Trophoblast cell (in vitro differentiated cells and primary cell): ENCODE data around the gene TMEM250.

Experiments
- DNase-seq, 2 donors: peaks; one replicate each; pipeline ENCODE4 v3.0.0-alpha.2; 2016
- H2AFZ ChIP-seq: 2 replicates; pipeline ENCODE4 v1.6.1; 2013; ENCODE audit warnings: low read length, moderate library complexity, mild to moderate bottlenecking; ENCODE audit not compliant: insufficient read depth, poor library complexity
- H2AK5ac ChIP-seq: 2 replicates; pipeline ENCODE4 v1.6.1; 2013; ENCODE audit warnings: mild to moderate bottlenecking, low read length
- H2BK120ac ChIP-seq: 2 replicates; pipeline ENCODE4 v1.6.1; 2013; ENCODE audit warnings: low read length, mild to moderate bottlenecking, moderate library complexity; ENCODE audit not compliant: insufficient read depth, poor library complexity
- H2BK12ac ChIP-seq: 2 replicates; pipeline ENCODE4 v1.6.1; 2013; ENCODE audit warnings: mild to moderate bottlenecking, low read length, moderate library complexity
- H2BK5ac ChIP-seq: 2 replicates; pipeline ENCODE4 v1.6.1; 2013; ENCODE audit warnings: low read length, low read depth, moderate library complexity, mild to moderate bottlenecking; ENCODE audit not compliant: poor library complexity
- H3K14ac ChIP-seq: 2 replicates; pipeline ENCODE4 v1.6.1; 2013; ENCODE audit warnings: mild to moderate bottlenecking, low read length
- H3K18ac ChIP-seq: 2 replicates; pipeline ENCODE4 v1.6.1; 2013; ENCODE audit warnings: mild to moderate bottlenecking, low read length
- H3K23ac ChIP-seq: 2 replicates; pipeline ENCODE4 v1.6.1; 2013; ENCODE audit warnings: low read length
- H3K27ac ChIP-seq: 2 replicates; pipeline ENCODE4 v1.5.1; 2013; ENCODE audit warnings: low read depth, mild to moderate bottlenecking, inconsistent platforms, low read length, moderate library complexity
- H3K27me3 ChIP-seq: 2 replicates; pipeline ENCODE4 v1.6.1; 2013; ENCODE audit warnings: inconsistent platforms, mild to moderate bottlenecking, low read length, moderate library complexity; ENCODE audit not compliant: insufficient read depth
- H3K36me3 ChIP-seq, 2 experiments: 1 replicate in 1 of 2; 2 replicates in 1 of 2; pipeline ENCODE4 v1.6.1; 2013; ENCODE audit warnings: low read length in 2 of 2, mild to moderate bottlenecking in 2 of 2, moderate library complexity in 1 of 2; ENCODE audit not compliant: insufficient read depth in 2 of 2, control insufficient read depth in 1 of 2
- H3K4ac ChIP-seq: 2 replicates; pipeline ENCODE4 v1.6.1; 2013; ENCODE audit warnings: low read depth, mild to moderate bottlenecking, low read length, moderate library complexity
- H3K4me1 ChIP-seq, 2 experiments: 1 replicate in 1 of 2; 2 replicates in 1 of 2; pipeline ENCODE4 v1.6.1; 2013; ENCODE audit warnings: low read length in 2 of 2, mild to moderate bottlenecking in 2 of 2, moderate library complexity in 1 of 2; ENCODE audit not compliant: insufficient read depth in 2 of 2, control insufficient read depth in 1 of 2
- H3K4me2 ChIP-seq: 2 replicates; pipeline ENCODE4 v1.6.1; 2013; ENCODE audit warnings: inconsistent platforms, mild to moderate bottlenecking, low read length, moderate library complexity
- H3K4me3 ChIP-seq: 2 replicates; pipeline ENCODE4 v1.5.1; 2013; ENCODE audit warnings: mild to moderate bottlenecking, low read depth, low read length, inconsistent platforms
- H3K79me1 ChIP-seq: one replicate; pipeline ENCODE4 v1.6.1; 2013; ENCODE audit warnings: low read length
- H3K79me2 ChIP-seq: 2 replicates; pipeline ENCODE4 v1.6.1; 2013; ENCODE audit warnings: low read length, mild to moderate bottlenecking; ENCODE audit not compliant: control insufficient read depth, insufficient read depth, poor library complexity
- H3K9ac ChIP-seq: 2 replicates; pipeline ENCODE4 v1.6.1; 2013; ENCODE audit warnings: mild to moderate bottlenecking, low read length
- H3K9me3 ChIP-seq: 2 replicates; pipeline ENCODE4 v1.6.1; 2013; ENCODE audit warnings: low read depth, mild to moderate bottlenecking, control low read depth, inconsistent platforms, low read length; ENCODE audit not compliant: insufficient read depth
- H4K12ac ChIP-seq: 2 replicates; pipeline ENCODE4 v1.6.1; 2013; ENCODE audit warnings: low read depth, mild to moderate bottlenecking, low read length, moderate library complexity
- H4K8ac ChIP-seq: 2 replicates; pipeline ENCODE4 v1.6.1; 2013; ENCODE audit warnings: low read depth, mild to moderate bottlenecking, low read length, moderate library complexity
- H4K91ac ChIP-seq: one replicate; pipeline ENCODE4 v1.6.1; 2013; ENCODE audit warnings: low read depth, mild to moderate bottlenecking, low read length, moderate library complexity
- WGBS: extraction: QIAGEN DNeasy Blood & Tissue Kit; methylation state at CpG from one replicate; pipeline ENCODE4 v1.1.7; 2013; ENCODE audit warnings: missing lambda C conversion rate; ENCODE audit not compliant: insufficient read length, insufficient coverage; ENCODE audit errors: extremely low coverage; 5-methylcytosine and 5-hydroxymethylcytosine counted together

TMEM250 gene

DNA sequence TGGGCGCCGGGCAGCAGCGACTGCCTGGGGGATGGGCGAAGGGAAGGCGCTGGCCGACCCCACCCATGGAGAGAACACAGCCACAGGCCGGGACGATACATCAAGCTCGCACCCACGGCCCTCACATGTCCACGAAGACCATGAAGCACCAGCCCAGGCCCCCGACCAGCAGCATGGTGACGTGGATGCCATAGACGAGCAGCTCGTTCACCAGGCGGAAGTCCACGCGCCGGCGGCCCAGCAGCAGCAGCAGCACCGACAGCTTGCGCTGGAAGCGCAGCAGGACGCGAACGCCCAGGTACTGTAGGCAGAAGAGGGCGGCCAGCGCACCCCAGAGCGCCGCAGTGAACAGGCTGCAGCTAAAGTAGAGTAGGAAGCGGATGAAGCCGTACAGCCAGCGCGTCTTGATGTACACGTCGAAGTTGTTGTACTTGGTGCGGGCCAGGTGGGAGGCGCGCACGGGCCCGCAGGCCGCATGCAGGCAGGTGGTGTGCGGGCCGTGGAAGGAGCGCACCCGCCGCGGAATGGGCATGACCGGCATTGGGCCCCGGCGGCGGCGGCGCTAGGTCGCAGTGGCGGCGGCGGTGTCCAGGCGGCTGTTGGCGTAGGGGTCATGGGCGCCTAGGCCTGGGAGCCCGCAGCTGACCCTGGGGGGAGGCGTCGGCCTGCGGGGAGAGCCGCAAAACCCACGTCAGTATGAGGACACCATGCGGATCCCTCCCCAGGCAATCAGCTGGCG lies 2.1 kb downstream of the TMEM250 start:
- H4K8ac ChIP-seq = no peak overlapping the region
- H3K18ac ChIP-seq = no peak overlapping the region
- no peak overlapping the region for H2BK5ac ChIP-seq
- H3K9me3 ChIP-seq = no peaks in the 10 kb centered on the region
- H3K23ac ChIP-seq = no peak overlapping the region
- no CpG with 5 or more reads among the region's 69 CpGs for WGBS
- H4K12ac ChIP-seq = no peak overlapping the region
- no peaks in the 10 kb centered on the region for H3K27me3 ChIP-seq
- peaks cover 18 to 23% of the 10 kb centered on the region in 2 experiments for H3K36me3 ChIP-seq
- peaks cover 19% of the 10 kb centered on the region for H3K79me1 ChIP-seq
- H3K4ac ChIP-seq = no peak overlapping the region
- no peak overlapping the region for H3K4me2 ChIP-seq
- H3K4me1 ChIP-seq = peaks cover 11 to 13% of the 10 kb centered on the region in 2 experiments
- no peak for DNase-seq
- no peak overlapping the region for H4K91ac ChIP-seq
- H3K9ac ChIP-seq = no peak overlapping the region
- H2AFZ ChIP-seq = no peak overlapping the region
- H3K79me2 ChIP-seq = peaks cover 16% of the 10 kb centered on the region
- no peak overlapping the region for H3K4me3 ChIP-seq
- H3K27ac ChIP-seq = no peak overlapping the region
- H2BK120ac ChIP-seq = no peak overlapping the region
- H2BK12ac ChIP-seq = no peak overlapping the region
- H2AK5ac ChIP-seq = no peak overlapping the region
- H3K14ac ChIP-seq = no peak overlapping the region

DNA sequence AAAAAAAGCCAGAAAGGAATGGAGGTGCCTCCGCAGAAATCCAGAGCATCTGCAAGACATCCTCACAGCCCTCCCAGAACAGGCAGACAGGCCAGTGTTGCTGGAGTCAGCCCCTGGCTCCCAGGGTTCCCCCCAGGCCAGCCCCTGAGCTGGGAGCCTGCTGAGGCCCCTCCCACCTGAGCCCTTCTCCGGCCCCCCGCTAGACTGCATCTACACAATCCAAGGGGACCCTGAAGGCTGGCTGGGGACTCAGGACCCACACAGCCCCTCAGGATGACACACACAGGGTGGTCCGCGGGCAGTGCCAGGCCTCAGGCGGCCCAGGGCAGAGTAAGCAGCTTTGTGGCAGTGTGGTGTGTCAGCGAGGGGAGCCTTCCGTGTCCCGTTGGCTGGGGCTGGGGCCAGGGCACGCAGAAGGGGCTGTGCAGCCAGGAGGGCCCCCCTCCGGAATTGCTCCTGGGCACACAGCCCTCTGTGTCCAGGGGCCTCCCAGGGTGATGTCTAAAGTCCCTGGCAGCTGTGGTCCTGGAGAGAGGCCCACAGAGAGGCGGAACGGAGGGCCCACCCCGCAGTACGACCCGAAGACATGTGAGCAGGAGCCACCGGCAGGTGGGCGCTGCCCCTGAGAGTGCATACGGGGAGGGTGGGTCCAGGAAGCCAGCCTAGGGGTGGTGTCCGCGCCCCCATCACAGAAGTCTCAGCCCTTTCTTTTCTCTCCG lies 2.9 kb downstream of the TMEM250 start:
- no peak overlapping the region for H3K4me2 ChIP-seq
- no peak overlapping the region for H3K23ac ChIP-seq
- no peak overlapping the region for H4K91ac ChIP-seq
- no peak overlapping the region for H2AK5ac ChIP-seq
- H3K79me2 ChIP-seq = peaks cover 16% of the 10 kb centered on the region
- no peaks in the 10 kb centered on the region for H3K27me3 ChIP-seq
- peaks cover 18 to 23% of the 10 kb centered on the region in 2 experiments for H3K36me3 ChIP-seq
- H3K14ac ChIP-seq = no peak overlapping the region
- no peak overlapping the region for H2BK120ac ChIP-seq
- H3K27ac ChIP-seq = no peak overlapping the region
- no peak for DNase-seq
- H2AFZ ChIP-seq = no peak overlapping the region
- H3K4ac ChIP-seq = peak overlapping the region; percentile 13
- H2BK12ac ChIP-seq = no peak overlapping the region
- no peak overlapping the region for H2BK5ac ChIP-seq
- peaks cover 23% of the 10 kb centered on the region for H3K79me1 ChIP-seq
- WGBS = no CpG with 5 or more reads among the region's 22 CpGs
- H4K12ac ChIP-seq = no peak overlapping the region
- no peaks in the 10 kb centered on the region for H3K9me3 ChIP-seq
- H3K4me1 ChIP-seq = peaks cover 11 to 13% of the 10 kb centered on the region in 2 experiments
- no peak overlapping the region for H3K4me3 ChIP-seq
- no peak overlapping the region for H3K9ac ChIP-seq
- no peak overlapping the region for H3K18ac ChIP-seq
- H4K8ac ChIP-seq = no peak overlapping the region

DNA sequence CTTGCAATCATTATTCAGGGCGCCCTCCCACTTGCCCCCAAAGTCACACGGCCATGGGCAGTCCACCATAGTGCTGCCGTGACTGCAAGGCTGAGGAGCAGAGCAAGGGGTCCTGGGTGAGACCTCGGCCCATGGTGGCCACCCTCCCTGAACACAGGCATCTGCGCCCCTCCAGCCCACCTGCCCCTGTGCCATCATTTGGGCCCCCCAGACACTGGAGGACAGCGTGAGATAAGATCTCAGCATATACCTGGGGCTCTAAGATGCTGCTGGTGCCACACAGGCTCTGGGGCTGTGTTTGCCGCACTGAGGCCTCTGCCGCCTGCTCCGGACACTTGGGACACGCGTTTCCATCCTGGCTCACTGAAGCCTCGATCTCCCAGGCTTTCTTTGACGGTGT lies 3.5 kb downstream of the TMEM250 start:
- Histone ChIP-seq H3K9me3 (no peaks in the 10 kb centered on the region), H3K4me1 (peaks cover 13 to 15% of the 10 kb centered on the region in 2 experiments), H2AFZ (no peak overlapping the region), H2BK12ac (no peak overlapping the region), H3K4me2 (no peak overlapping the region), H3K79me1 (peaks cover 27% of the 10 kb centered on the region), H3K9ac (no peak overlapping the region), H3K4ac (no peak overlapping the region), H3K27me3 (no peaks in the 10 kb centered on the region), H3K79me2 (peaks cover 16% of the 10 kb centered on the region), H2BK5ac (no peak overlapping the region), H4K8ac (no peak overlapping the region), H3K23ac (no peak overlapping the region), H4K91ac (no peak overlapping the region), H2AK5ac (no peak overlapping the region), H3K36me3 (peaks cover 18 to 23% of the 10 kb centered on the region in 2 experiments), H2BK120ac (no peak overlapping the region), H4K12ac (no peak overlapping the region), H3K14ac (no peak overlapping the region), H3K27ac (no peak overlapping the region), H3K4me3 (no peak overlapping the region), H3K18ac (no peak overlapping the region)
- no CpG with 5 or more reads among the region's 13 CpGs for WGBS
- DNase-seq = no peak

DNA sequence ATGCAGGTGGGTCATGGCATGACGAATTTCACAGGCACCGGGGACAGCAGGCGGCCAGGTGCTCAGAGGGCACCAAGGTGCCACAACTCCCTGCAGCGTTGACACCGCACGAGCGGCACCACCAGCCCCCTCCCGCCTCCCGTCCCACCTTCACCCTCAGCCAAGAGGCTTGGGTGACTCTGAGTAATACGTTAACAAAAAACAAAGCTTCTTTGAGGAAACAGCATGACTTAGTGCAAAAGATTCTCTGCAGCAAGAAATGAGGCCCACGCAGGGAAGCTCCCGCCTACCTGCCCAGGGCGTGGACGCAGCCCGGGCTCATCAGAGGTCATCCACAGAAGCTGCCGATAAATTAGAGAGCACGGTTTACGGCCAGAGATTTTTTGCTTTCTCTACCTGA lies 4.1 kb downstream of the TMEM250 start:
- Histone ChIP-seq H4K8ac (no peak overlapping the region), H3K18ac (no peak overlapping the region), H3K4ac (no peak overlapping the region), H4K12ac (no peak overlapping the region), H3K4me2 (no peak overlapping the region), H3K14ac (no peak overlapping the region), H2AFZ (no peak overlapping the region), H2BK5ac (no peak overlapping the region), H3K4me1 (peaks cover 16% of the 10 kb centered on the region in 2 experiments), H3K36me3 (peaks cover 18 to 23% of the 10 kb centered on the region in 2 experiments), H3K27ac (no peak overlapping the region), H4K91ac (no peak overlapping the region), H2AK5ac (no peak overlapping the region), H3K9ac (no peak overlapping the region), H3K27me3 (no peaks in the 10 kb centered on the region), H3K4me3 (no peak overlapping the region), H3K9me3 (no peaks in the 10 kb centered on the region), H3K79me2 (peaks cover 16% of the 10 kb centered on the region), H3K79me1 (peaks cover 33% of the 10 kb centered on the region), H3K23ac (no peak overlapping the region), H2BK120ac (no peak overlapping the region), H2BK12ac (no peak overlapping the region)
- WGBS = no CpG with 5 or more reads among the region's 18 CpGs
- no peak for DNase-seq
